CD14-positive monocyte (primary cell): ENCODE data around the gene PKNOX2. TPM values are rescaled to one million over a fixed set of nuclear protein-coding genes. Genes with fewer than 3 reads are reported as not detected.

Experiments used
- DNase-seq, 3 donors: peaks; one replicate each; pipeline ENCODE4 v3.0.0-alpha.2; 2011 to 2022
- H2AFZ ChIP-seq: 2 replicates; pipeline ENCODE4 v1.6.0; 2012; ENCODE audit warnings: mild to moderate bottlenecking, low read depth, low read length, inconsistent platforms; ENCODE audit not compliant: insufficient read depth, poor library complexity, severe bottlenecking
- H3K27ac ChIP-seq, 2 donors: 1 replicate in 1 of 2; 2 replicates in 1 of 2; pipeline ENCODE4 v1.5.1; 2012 to 2013; ENCODE audit warnings: low read length in 2 of 2, control low read depth in 1 of 2, inconsistent platforms in 1 of 2, low read depth in 1 of 2, mild to moderate bottlenecking in 1 of 2
- H3K27me3 ChIP-seq, 2 donors: one replicate each; pipeline versions ENCODE4 v1.6.0 to v1.6.1; 2011 to 2013; ENCODE audit warnings: low read length in 2 of 2; ENCODE audit not compliant: control insufficient read depth in 2 of 2, insufficient read depth in 2 of 2
- H3K36me3 ChIP-seq, 2 donors: replicated peaks in 1 of 2; 1 replicate in 1 of 2; 2 replicates in 1 of 2; pipeline versions ENCODE4 v1.5.1 to v1.6.1; 2012 to 2013; ENCODE audit warnings: low read length in 2 of 2, control low read depth in 1 of 2, inconsistent platforms in 1 of 2, mild to moderate bottlenecking in 1 of 2; ENCODE audit not compliant: insufficient read depth in 2 of 2, control insufficient read depth in 1 of 2
- H3K4me1 ChIP-seq, 2 donors: 1 replicate in 1 of 2; 2 replicates in 1 of 2; pipeline versions ENCODE4 v1.5.1 to v1.6.1; 2012 to 2013; ENCODE audit warnings: low read length in 2 of 2, control low read depth in 1 of 2, inconsistent platforms in 1 of 2, mild to moderate bottlenecking in 1 of 2, moderate library complexity in 1 of 2; ENCODE audit not compliant: insufficient read depth in 2 of 2, control insufficient read depth in 1 of 2
- H3K4me2 ChIP-seq: replicated peaks from 2 replicates; pipeline ENCODE3; 2012; ENCODE audit warnings: low read length, moderate library complexity, mild to moderate bottlenecking; ENCODE audit not compliant: poor library complexity, severe bottlenecking; ENCODE audit errors: extremely low read depth
- H3K4me3 ChIP-seq, 3 experiments: fragments of 200-600 bp in 1 of 3; sonication (generic) in 1 of 3; replicated peaks in 1 of 3; 1 replicate in 2 of 3; 2 replicates in 1 of 3; pipeline ENCODE4 v1.5.1; 2011 to 2013; ENCODE audit warnings: low read length in 3 of 3, mild to moderate bottlenecking in 3 of 3, control low read depth in 2 of 3, low read depth in 2 of 3, inconsistent platforms in 1 of 3, moderate library complexity in 1 of 3
- H3K79me2 ChIP-seq: 2 replicates; pipeline ENCODE4 v1.6.0; 2012; ENCODE audit warnings: mild to moderate bottlenecking, control low read depth, inconsistent platforms, low read length, moderate library complexity; ENCODE audit not compliant: insufficient read depth
- H3K9ac ChIP-seq: 2 replicates; pipeline ENCODE4 v1.6.0; 2017; ENCODE audit warnings: low read length, mild to moderate bottlenecking; ENCODE audit not compliant: insufficient read depth, poor library complexity, severe bottlenecking
- H3K9me3 ChIP-seq, 2 donors: replicated peaks in 1 of 2; 1 replicate in 1 of 2; 2 replicates in 1 of 2; pipeline versions ENCODE4 v1.5.1 to v1.6.1; 2012 to 2013; ENCODE audit warnings: low read length in 2 of 2, control low read depth in 1 of 2; ENCODE audit not compliant: control insufficient read depth in 1 of 2, insufficient read depth in 1 of 2
- H4K20me1 ChIP-seq: 2 replicates; pipeline ENCODE4 v1.6.0; 2012; ENCODE audit warnings: mild to moderate bottlenecking, low read length, control low read depth, moderate library complexity; ENCODE audit not compliant: insufficient read depth
- H3K27ac Mint-ChIP-seq, 7 donors: one replicate each; pipeline ENCODE4 v1.8.0; 2020; ENCODE audit warnings: mild to moderate bottlenecking in 7 of 7, mixed read lengths in 7 of 7, moderate library complexity in 6 of 7, inconsistent platforms in 2 of 7
- H3K27me3 Mint-ChIP-seq, 3 donors: one replicate each; pipeline ENCODE4 v1.8.0; 2021 to 2022; ENCODE audit warnings: low read depth in 3 of 3, mild to moderate bottlenecking in 3 of 3, mixed read lengths in 3 of 3, moderate library complexity in 3 of 3, inconsistent platforms in 1 of 3
- H3K36me3 Mint-ChIP-seq, 2 donors: one replicate each; pipeline ENCODE4 v1.8.0; 2020; ENCODE audit warnings: mixed read lengths in 2 of 2, inconsistent platforms in 1 of 2, mild to moderate bottlenecking in 1 of 2
- H3K4me1 Mint-ChIP-seq: one replicate; pipeline ENCODE4 v1.8.0; 2020; ENCODE audit warnings: mild to moderate bottlenecking, mixed read lengths
- H3K4me3 Mint-ChIP-seq, 2 donors: one replicate each; pipeline ENCODE4 v1.8.0; 2020; ENCODE audit warnings: mild to moderate bottlenecking in 2 of 2, mixed read lengths in 2 of 2, moderate library complexity in 1 of 2
- H3K9me3 Mint-ChIP-seq, 7 donors: one replicate each; pipeline ENCODE4 v1.8.0; 2020 to 2022; ENCODE audit warnings: mixed read lengths in 7 of 7, mild to moderate bottlenecking in 6 of 7, moderate library complexity in 6 of 7, inconsistent platforms in 2 of 7
- WGBS: methylation state at CpG from one replicate; pipeline ENCODE4 v1.1.5; 2013; ENCODE audit warnings: missing lambda C conversion rate; ENCODE audit not compliant: insufficient coverage; 5-methylcytosine and 5-hydroxymethylcytosine counted together
- intact Hi-C, 2 donors: fragments of 100-400 bp; cut with micrococcal nuclease; formaldehyde crosslinking; loops; one replicate each; pipeline versions ENCODE4 v1.15.0 to v1.15.1; 2023
- polyA plus RNA-seq, 3 donors: library from polyadenylated mRNA; depleted of rRNA in 1 of 3; unstranded in 2 of 3; stranded (reverse) in 1 of 3; fragments of 300-500 nt in 2 of 3; fragments of >200 nt in 1 of 3; fragmentation: Illumina TruSeq in 2 of 3; gene quantifications; 1 replicate in 2 of 3; 2 replicates in 1 of 3; pipeline ENCODE4 v1.2.3, GENCODE V29; 2012 to 2021
- TF ChIP-seq, protein P1 (sequence below): fragments of 200-600 bp; IDR thresholded peaks from one replicate; pipeline ENCODE4 v1.8.0; 2022; ENCODE audit warnings: antibody characterized with exemption, mild to moderate bottlenecking

The PKNOX2 gene
- polyA plus RNA-seq, 3 donors, result not detected

GRCh38 chr11:125192717-125193415 lies 28.3 kb downstream of the PKNOX2 start:
- intact Hi-C loops, result no loop called here
- Histone ChIP-seq H3K27me3 (peaks cover 5 to 23% of the 10 kb centered on the region in 2 donors), H3K79me2 (no peaks in the 10 kb centered on the region)

GRCh38 chr11:125193416-125193726 lies 28.8 kb downstream of the PKNOX2 start:
- Mint-ChIP-seq H3K36me3 (no peaks in the 10 kb centered on the region), H3K4me3 (no peak overlapping the region)

More at GRCh38 chr11:125192717-125193415, 28.3 kb downstream of the PKNOX2 start:
- peaks cover 25 to 46% (median 26%) of the 10 kb centered on the region in 3 donors for H3K27me3 Mint-ChIP-seq
- H3K4me3 Mint-ChIP-seq, result no peak overlapping the region
- Histone ChIP-seq H3K4me3 (no peak overlapping the region), H3K4me1 (no peaks in the 10 kb centered on the region), H3K27ac (no peak overlapping the region), H3K4me2 (no peak overlapping the region), H2AFZ (no peak overlapping the region), H4K20me1 (no peaks in the 10 kb centered on the region), H3K36me3 (no peaks in the 10 kb centered on the region), H3K9me3 (peaks cover 0 to 5% of the 10 kb centered on the region in 2 donors), H3K9ac (no peak overlapping the region)
- no peaks in the 10 kb centered on the region for H3K36me3 Mint-ChIP-seq
- TF ChIP-seq, protein P1, sequence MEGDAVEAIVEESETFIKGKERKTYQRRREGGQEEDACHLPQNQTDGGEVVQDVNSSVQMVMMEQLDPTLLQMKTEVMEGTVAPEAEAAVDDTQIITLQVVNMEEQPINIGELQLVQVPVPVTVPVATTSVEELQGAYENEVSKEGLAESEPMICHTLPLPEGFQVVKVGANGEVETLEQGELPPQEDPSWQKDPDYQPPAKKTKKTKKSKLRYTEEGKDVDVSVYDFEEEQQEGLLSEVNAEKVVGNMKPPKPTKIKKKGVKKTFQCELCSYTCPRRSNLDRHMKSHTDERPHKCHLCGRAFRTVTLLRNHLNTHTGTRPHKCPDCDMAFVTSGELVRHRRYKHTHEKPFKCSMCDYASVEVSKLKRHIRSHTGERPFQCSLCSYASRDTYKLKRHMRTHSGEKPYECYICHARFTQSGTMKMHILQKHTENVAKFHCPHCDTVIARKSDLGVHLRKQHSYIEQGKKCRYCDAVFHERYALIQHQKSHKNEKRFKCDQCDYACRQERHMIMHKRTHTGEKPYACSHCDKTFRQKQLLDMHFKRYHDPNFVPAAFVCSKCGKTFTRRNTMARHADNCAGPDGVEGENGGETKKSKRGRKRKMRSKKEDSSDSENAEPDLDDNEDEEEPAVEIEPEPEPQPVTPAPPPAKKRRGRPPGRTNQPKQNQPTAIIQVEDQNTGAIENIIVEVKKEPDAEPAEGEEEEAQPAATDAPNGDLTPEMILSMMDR, result no peak
- peaks cover 0 to 8% (median 4%) of the 10 kb centered on the region in 7 donors for H3K9me3 Mint-ChIP-seq
- H3K27ac Mint-ChIP-seq, result no peak overlapping the region
- WGBS, result 82% methylated on average over 9 of the region's 11 CpGs
- no peak for DNase-seq
- H3K4me1 Mint-ChIP-seq, result no peaks in the 10 kb centered on the region

More at GRCh38 chr11:125193416-125193726, 28.8 kb downstream of the PKNOX2 start:
- no peak overlapping the region for H3K4me3 ChIP-seq
- no peaks in the 10 kb centered on the region for H4K20me1 ChIP-seq
- peaks cover 2 to 23% of the 10 kb centered on the region in 2 donors for H3K27me3 ChIP-seq
- DNase-seq, result no peak
- H3K9ac ChIP-seq, result no peak overlapping the region
- WGBS, result 100% methylated on average over 3 of the region's 4 CpGs
- H2AFZ ChIP-seq, result no peak overlapping the region
- no peak overlapping the region for H3K27ac ChIP-seq
- no peak overlapping the region for H3K4me2 ChIP-seq
- intact Hi-C loops, result no loop called here
- no peaks in the 10 kb centered on the region for H3K79me2 ChIP-seq
- no peaks in the 10 kb centered on the region for H3K4me1 ChIP-seq
- peaks cover 22 to 45% (median 26%) of the 10 kb centered on the region in 3 donors for H3K27me3 Mint-ChIP-seq
- H3K36me3 ChIP-seq, result no peaks in the 10 kb centered on the region
- H3K4me1 Mint-ChIP-seq, result no peaks in the 10 kb centered on the region
- peaks cover 0 to 5% of the 10 kb centered on the region in 2 donors for H3K9me3 ChIP-seq
- TF ChIP-seq, protein P1, result no peak
- peak overlapping the region in 1 of 7 donors; percentile 5 for H3K27ac Mint-ChIP-seq
- peaks cover 0 to 10% (median 4%) of the 10 kb centered on the region in 7 donors for H3K9me3 Mint-ChIP-seq
